NK-92 treated with Interleukin-12 subunit alpha and Interleukin-12 subunit beta, amount 100 ng/mL, for 24 hours (cell line): ENCODE data around the gene LAMTOR4.

ENCODE experiments used
- DNase-seq: peaks from one replicate; lab custom pipeline; 2025; lab: John Stamatoyannopoulos, UW

LAMTOR4 gene

GRCh38 chr7:100153708-100154535, 5.2 kb downstream of the LAMTOR4 start:
- DNase-seq, result no peak

GRCh38 chr7:100154651-100155491, 6.2 kb downstream of the LAMTOR4 start:
- DNase-seq, result no peak

- DNase-seq, result no peak
Observed at GRCh38 chr7:100155553-100156317, 7.0 kb downstream of the LAMTOR4 start.

- no peak for DNase-seq
Observed at GRCh38 chr7:100156331-100157068, 7.8 kb downstream of the LAMTOR4 start.

- DNase-seq, result no peak
Observed at GRCh38 chr7:100157069-100157333, 8.3 kb downstream of the LAMTOR4 start.

GRCh38 chr7:100157334-100158228, 8.9 kb downstream of the LAMTOR4 start:
- no peak for DNase-seq

GRCh38 chr7:100158229-100159098, 9.7 kb downstream of the LAMTOR4 start, which contains the start of gene TRAPPC14:
TRAPPC14 (minus strand) TSS chr7:100158723; CDS start chr7:100158499, 224 bp downstream.
- peak; percentile 85 for DNase-seq

GRCh38 chr7:100159099-100159623, 10.4 kb downstream of the LAMTOR4 start:
- no peak for DNase-seq

- no peak for DNase-seq
Observed at GRCh38 chr7:100160067-100160466, 11.3 kb downstream of the LAMTOR4 start.

GRCh38 chr7:100163006-100163531, 14.4 kb downstream of the LAMTOR4 start:
- DNase-seq, result no peak

- no peak for DNase-seq
Observed at GRCh38 chr7:100163871-100164270, 15.2 kb downstream of the LAMTOR4 start.

GRCh38 chr7:100166317-100166940, 17.7 kb downstream of the LAMTOR4 start:
- DNase-seq, result no peak

- no peak for DNase-seq
Observed at GRCh38 chr7:100166970-100167911, 18.5 kb downstream of the LAMTOR4 start.

GRCh38 chr7:100167912-100168323, 19.2 kb downstream of the LAMTOR4 start:
- no peak for DNase-seq

GRCh38 chr7:100169147-100169850, 20.6 kb downstream of the LAMTOR4 start:
- no peak for DNase-seq

GRCh38 chr7:100170101-100170897, 21.6 kb downstream of the LAMTOR4 start:
- no peak for DNase-seq
